HL-60 (cell line): ENCODE measurements around the gene RIPOR2.
"Not testable (repeated sequence)": the region's sequence is repeated elsewhere in the genome, so short reads cannot be mapped to it uniquely, and the experiment has no call there.

Experiments
- GABPA ChIP-seq: IDR thresholded peaks from 2 replicates; pipeline ENCODE4 v1.6.1; 2012; ENCODE audit warnings: low read depth
- POLR2AphosphoS5 ChIP-seq: IDR thresholded peaks from 2 replicates; pipeline ENCODE4 v1.6.1; 2012; ENCODE audit warnings: low read depth
- SPI1 ChIP-seq: IDR thresholded peaks from 2 replicates; pipeline ENCODE4 v1.6.1; 2012; ENCODE audit warnings: low read depth, mild to moderate bottlenecking, borderline replicate concordance
- TF ChIP-seq, protein P1 (sequence below): IDR thresholded peaks from 2 replicates; pipeline ENCODE4 v1.6.1; 2012; ENCODE audit warnings: low read depth; ENCODE audit not compliant: insufficient replicate concordance
- TF ChIP-seq, protein P2 (sequence below): IDR thresholded peaks from one replicate; pipeline ENCODE4 v1.5.1; 2011; ENCODE audit warnings: low read length, control low read depth, inconsistent platforms; ENCODE audit not compliant: insufficient read depth

DNA sequence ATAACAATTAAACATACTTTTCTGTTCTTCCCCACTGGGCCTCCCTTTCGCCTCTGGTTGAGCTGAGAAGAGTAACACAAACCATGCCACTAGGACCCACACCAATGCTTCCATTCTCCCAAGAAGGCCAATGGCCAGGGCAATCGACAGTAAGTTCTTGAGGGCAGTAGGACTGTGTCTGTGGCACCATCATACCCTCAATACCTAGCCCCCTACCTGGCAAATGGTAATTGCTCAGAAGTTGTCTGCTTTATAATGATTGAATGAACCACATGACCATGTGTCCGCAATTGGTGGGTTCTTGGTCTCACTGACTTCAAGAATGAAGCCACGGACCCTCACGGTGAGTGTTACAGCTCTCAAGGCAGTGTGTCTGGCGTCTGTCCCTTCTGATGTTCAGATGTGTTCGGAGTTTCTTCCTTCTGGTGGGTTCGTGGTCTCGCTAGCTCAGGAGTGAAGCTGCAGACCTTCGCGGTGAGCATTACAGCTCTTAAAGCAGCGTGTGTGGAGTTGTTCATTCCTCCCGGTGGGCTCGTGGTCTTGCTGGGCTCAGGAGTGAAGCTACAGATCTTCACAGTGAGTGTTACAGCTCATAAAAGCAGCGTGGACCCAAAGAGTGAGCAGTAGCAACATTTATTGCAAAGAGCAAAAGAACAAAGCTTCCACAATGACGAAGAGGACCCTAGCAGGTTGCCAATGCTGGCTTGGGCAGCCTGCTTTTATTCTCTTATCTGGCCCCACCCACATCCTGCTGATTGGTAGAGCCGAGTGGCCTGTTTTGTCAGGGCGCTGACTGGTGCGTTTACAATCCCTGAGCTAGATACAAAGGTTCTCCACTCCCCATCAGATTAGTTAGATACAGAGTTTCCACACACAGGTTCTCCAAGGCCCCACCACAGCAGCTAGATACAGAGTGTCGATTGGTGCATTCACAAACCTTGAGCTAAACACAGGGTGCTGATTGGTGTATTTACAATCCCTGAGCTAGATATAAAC lies 170.6 kb downstream of the RIPOR2 start:
- TF ChIP-seq, protein P1, sequence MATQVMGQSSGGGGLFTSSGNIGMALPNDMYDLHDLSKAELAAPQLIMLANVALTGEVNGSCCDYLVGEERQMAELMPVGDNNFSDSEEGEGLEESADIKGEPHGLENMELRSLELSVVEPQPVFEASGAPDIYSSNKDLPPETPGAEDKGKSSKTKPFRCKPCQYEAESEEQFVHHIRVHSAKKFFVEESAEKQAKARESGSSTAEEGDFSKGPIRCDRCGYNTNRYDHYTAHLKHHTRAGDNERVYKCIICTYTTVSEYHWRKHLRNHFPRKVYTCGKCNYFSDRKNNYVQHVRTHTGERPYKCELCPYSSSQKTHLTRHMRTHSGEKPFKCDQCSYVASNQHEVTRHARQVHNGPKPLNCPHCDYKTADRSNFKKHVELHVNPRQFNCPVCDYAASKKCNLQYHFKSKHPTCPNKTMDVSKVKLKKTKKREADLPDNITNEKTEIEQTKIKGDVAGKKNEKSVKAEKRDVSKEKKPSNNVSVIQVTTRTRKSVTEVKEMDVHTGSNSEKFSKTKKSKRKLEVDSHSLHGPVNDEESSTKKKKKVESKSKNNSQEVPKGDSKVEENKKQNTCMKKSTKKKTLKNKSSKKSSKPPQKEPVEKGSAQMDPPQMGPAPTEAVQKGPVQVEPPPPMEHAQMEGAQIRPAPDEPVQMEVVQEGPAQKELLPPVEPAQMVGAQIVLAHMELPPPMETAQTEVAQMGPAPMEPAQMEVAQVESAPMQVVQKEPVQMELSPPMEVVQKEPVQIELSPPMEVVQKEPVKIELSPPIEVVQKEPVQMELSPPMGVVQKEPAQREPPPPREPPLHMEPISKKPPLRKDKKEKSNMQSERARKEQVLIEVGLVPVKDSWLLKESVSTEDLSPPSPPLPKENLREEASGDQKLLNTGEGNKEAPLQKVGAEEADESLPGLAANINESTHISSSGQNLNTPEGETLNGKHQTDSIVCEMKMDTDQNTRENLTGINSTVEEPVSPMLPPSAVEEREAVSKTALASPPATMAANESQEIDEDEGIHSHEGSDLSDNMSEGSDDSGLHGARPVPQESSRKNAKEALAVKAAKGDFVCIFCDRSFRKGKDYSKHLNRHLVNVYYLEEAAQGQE = not testable (repeated sequence)
- TF ChIP-seq, protein P2, sequence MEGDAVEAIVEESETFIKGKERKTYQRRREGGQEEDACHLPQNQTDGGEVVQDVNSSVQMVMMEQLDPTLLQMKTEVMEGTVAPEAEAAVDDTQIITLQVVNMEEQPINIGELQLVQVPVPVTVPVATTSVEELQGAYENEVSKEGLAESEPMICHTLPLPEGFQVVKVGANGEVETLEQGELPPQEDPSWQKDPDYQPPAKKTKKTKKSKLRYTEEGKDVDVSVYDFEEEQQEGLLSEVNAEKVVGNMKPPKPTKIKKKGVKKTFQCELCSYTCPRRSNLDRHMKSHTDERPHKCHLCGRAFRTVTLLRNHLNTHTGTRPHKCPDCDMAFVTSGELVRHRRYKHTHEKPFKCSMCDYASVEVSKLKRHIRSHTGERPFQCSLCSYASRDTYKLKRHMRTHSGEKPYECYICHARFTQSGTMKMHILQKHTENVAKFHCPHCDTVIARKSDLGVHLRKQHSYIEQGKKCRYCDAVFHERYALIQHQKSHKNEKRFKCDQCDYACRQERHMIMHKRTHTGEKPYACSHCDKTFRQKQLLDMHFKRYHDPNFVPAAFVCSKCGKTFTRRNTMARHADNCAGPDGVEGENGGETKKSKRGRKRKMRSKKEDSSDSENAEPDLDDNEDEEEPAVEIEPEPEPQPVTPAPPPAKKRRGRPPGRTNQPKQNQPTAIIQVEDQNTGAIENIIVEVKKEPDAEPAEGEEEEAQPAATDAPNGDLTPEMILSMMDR = not testable (repeated sequence)
- not testable (repeated sequence) for TF ChIP-seq GABPA, POLR2AphosphoS5, SPI1
